OCI-LY1 (cell line): ENCODE measurements around the gene SPP1.

Source experiments
- EZH2 ChIP-seq: fragments of 200-600 bp; sonication (generic), shearing (Covaris generic); IDR thresholded peaks from 2 replicates; pipeline ENCODE4 v1.8.0; 2017; ENCODE audit warnings: borderline replicate concordance, mixed run types, mild to moderate bottlenecking, antibody characterized with exemption, low read length, moderate library complexity, mixed read lengths
- TF ChIP-seq, protein P1 (sequence below): fragments of 200-600 bp; sonication (generic), shearing (Covaris generic); IDR thresholded peaks from 2 replicates; pipeline ENCODE4 v1.5.1; 2017; ENCODE audit warnings: mild to moderate bottlenecking, antibody characterized with exemption, low read length, moderate library complexity, mixed read lengths

DNA sequence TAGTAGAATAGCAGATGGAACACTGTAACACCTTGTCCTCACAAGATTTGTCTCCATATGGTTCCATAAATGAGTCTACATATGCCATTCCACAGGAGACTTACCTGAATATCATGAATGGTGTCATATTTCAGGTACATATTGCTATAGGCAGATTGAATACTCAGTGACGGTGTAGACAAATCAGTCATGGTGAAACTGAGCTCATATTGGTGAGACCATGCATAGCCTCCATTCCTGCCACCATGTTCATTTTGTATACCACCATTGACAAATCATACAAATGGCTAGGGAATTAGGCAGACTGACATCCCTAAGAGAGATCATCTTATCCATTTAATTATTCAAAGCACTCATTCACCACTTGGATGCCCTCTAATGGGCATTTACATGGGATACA, 38.0 kb upstream of the SPP1 start:
- TF ChIP-seq, protein P1, sequence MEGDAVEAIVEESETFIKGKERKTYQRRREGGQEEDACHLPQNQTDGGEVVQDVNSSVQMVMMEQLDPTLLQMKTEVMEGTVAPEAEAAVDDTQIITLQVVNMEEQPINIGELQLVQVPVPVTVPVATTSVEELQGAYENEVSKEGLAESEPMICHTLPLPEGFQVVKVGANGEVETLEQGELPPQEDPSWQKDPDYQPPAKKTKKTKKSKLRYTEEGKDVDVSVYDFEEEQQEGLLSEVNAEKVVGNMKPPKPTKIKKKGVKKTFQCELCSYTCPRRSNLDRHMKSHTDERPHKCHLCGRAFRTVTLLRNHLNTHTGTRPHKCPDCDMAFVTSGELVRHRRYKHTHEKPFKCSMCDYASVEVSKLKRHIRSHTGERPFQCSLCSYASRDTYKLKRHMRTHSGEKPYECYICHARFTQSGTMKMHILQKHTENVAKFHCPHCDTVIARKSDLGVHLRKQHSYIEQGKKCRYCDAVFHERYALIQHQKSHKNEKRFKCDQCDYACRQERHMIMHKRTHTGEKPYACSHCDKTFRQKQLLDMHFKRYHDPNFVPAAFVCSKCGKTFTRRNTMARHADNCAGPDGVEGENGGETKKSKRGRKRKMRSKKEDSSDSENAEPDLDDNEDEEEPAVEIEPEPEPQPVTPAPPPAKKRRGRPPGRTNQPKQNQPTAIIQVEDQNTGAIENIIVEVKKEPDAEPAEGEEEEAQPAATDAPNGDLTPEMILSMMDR: no peak
- no peak for TF ChIP-seq EZH2
